ENCODE measurements around the gene BOK.
"Not testable (repeated sequence)": the region's sequence is repeated elsewhere in the genome, so short reads cannot be mapped to it uniquely, and the experiment has no call there.

BOK gene

GRCh38 chr2:241566468-241566867 lies 7.9 kb downstream of the BOK start:
- H3K4me3 ChIP-seq (ENCODE audit: low read length, poor library complexity, severe bottlenecking), result no peak overlapping the region
- no peaks in the 10 kb centered on the region for H3K9me2 ChIP-seq (replicated peaks; ENCODE audit: low read depth, low read length)
- H3K36me3 ChIP-seq (ENCODE audit: insufficient read depth, low read length), result no peaks in the 10 kb centered on the region
- H4K20me1 ChIP-seq (ENCODE audit: insufficient read depth, low read length, poor library complexity, severe bottlenecking), result no peaks in the 10 kb centered on the region
- no peaks in the 10 kb centered on the region for H3K4me1 ChIP-seq (ENCODE audit: insufficient read depth, low read length, poor library complexity, severe bottlenecking)
- no peaks in the 10 kb centered on the region for H3F3A ChIP-seq (ENCODE audit: low read depth)
- H2AFZ ChIP-seq (ENCODE audit: low read length), result no peak overlapping the region
- no peak overlapping the region for H3K4me2 ChIP-seq (ENCODE audit: low read depth, low read length, poor library complexity, severe bottlenecking)
- no peaks in the 10 kb centered on the region for H3K9me3 ChIP-seq (ENCODE audit: insufficient read depth, low read depth, low read length)
- no peak overlapping the region for H3K9ac ChIP-seq (ENCODE audit: low read depth, low read length, poor library complexity, severe bottlenecking)
- no peaks in the 10 kb centered on the region for H3K79me2 ChIP-seq (ENCODE audit: insufficient read depth, low read length)
- no peaks in the 10 kb centered on the region for H3K27me3 ChIP-seq (ENCODE audit: insufficient read depth, low read length, poor library complexity, severe bottlenecking)
- TF ChIP-seq EZH2phosphoT487 (IDR thresholded peaks at IDR 0.05; ENCODE audit: borderline replicate concordance) (no peak), CTCF (conservative IDR thresholded peaks at IDR 0.05; ENCODE audit: low read length) (no peak)

GRCh38 chr2:241567266-241567665 lies 8.7 kb downstream of the BOK start:
- H3K9ac ChIP-seq (ENCODE audit: low read depth, low read length, poor library complexity, severe bottlenecking); H3K4me3 ChIP-seq (ENCODE audit: low read length, poor library complexity, severe bottlenecking); H3K4me1 ChIP-seq (ENCODE audit: insufficient read depth, low read length, poor library complexity, severe bottlenecking); H3K36me3 ChIP-seq (ENCODE audit: insufficient read depth, low read length); H4K20me1 ChIP-seq (ENCODE audit: insufficient read depth, low read length, poor library complexity, severe bottlenecking); H3K9me2 ChIP-seq (replicated peaks; ENCODE audit: low read depth, low read length); H3K79me2 ChIP-seq (ENCODE audit: insufficient read depth, low read length); H3K9me3 ChIP-seq (ENCODE audit: insufficient read depth, low read depth, low read length); H3K4me2 ChIP-seq (ENCODE audit: low read depth, low read length, poor library complexity, severe bottlenecking); H2AFZ ChIP-seq (ENCODE audit: low read length); H3F3A ChIP-seq (ENCODE audit: low read depth); H3K27me3 ChIP-seq (ENCODE audit: insufficient read depth, low read length, poor library complexity, severe bottlenecking): not testable (repeated sequence)

- Histone ChIP-seq H3K9me2 (replicated peaks; ENCODE audit: low read depth, low read length) (no peaks in the 10 kb centered on the region), H3K9me3 (ENCODE audit: insufficient read depth, low read depth, low read length) (no peaks in the 10 kb centered on the region), H3K4me1 (ENCODE audit: insufficient read depth, low read length, poor library complexity, severe bottlenecking) (no peaks in the 10 kb centered on the region), H4K20me1 (ENCODE audit: insufficient read depth, low read length, poor library complexity, severe bottlenecking) (no peaks in the 10 kb centered on the region), H3F3A (ENCODE audit: low read depth) (no peaks in the 10 kb centered on the region), H3K4me3 (ENCODE audit: low read length, poor library complexity, severe bottlenecking) (no peak overlapping the region), H3K27me3 (ENCODE audit: insufficient read depth, low read length, poor library complexity, severe bottlenecking) (no peaks in the 10 kb centered on the region), H3K9ac (ENCODE audit: low read depth, low read length, poor library complexity, severe bottlenecking) (no peak overlapping the region), H3K79me2 (ENCODE audit: insufficient read depth, low read length) (no peaks in the 10 kb centered on the region), H3K4me2 (ENCODE audit: low read depth, low read length, poor library complexity, severe bottlenecking) (no peak overlapping the region), H2AFZ (ENCODE audit: low read length) (no peak overlapping the region), H3K36me3 (ENCODE audit: insufficient read depth, low read length) (no peaks in the 10 kb centered on the region)
- TF ChIP-seq EZH2phosphoT487 (IDR thresholded peaks at IDR 0.05; ENCODE audit: borderline replicate concordance) (no peak), CTCF (conservative IDR thresholded peaks at IDR 0.05; ENCODE audit: low read length) (no peak)
Observed at GRCh38 chr2:241567776-241568175, 9.2 kb downstream of the BOK start.

GRCh38 chr2:241568726-241569125 lies 10.2 kb downstream of the BOK start:
- H3K4me3 ChIP-seq (ENCODE audit: low read length, poor library complexity, severe bottlenecking), result no peak overlapping the region
- TF ChIP-seq CTCF (conservative IDR thresholded peaks at IDR 0.05; ENCODE audit: low read length), result no peak
- no peaks in the 10 kb centered on the region for H3K36me3 ChIP-seq (ENCODE audit: insufficient read depth, low read length)
- no peaks in the 10 kb centered on the region for H3K79me2 ChIP-seq (ENCODE audit: insufficient read depth, low read length)
- H3F3A ChIP-seq (ENCODE audit: low read depth), result no peaks in the 10 kb centered on the region
- H2AFZ ChIP-seq (ENCODE audit: low read length), result no peak overlapping the region
- no peak overlapping the region for H3K4me2 ChIP-seq (ENCODE audit: low read depth, low read length, poor library complexity, severe bottlenecking)
- H3K9me3 ChIP-seq (ENCODE audit: insufficient read depth, low read depth, low read length), result no peaks in the 10 kb centered on the region
- H3K4me1 ChIP-seq (ENCODE audit: insufficient read depth, low read length, poor library complexity, severe bottlenecking), result no peaks in the 10 kb centered on the region
- no peaks in the 10 kb centered on the region for H4K20me1 ChIP-seq (ENCODE audit: insufficient read depth, low read length, poor library complexity, severe bottlenecking)
- no peaks in the 10 kb centered on the region for H3K27me3 ChIP-seq (ENCODE audit: insufficient read depth, low read length, poor library complexity, severe bottlenecking)
- H3K9me2 ChIP-seq (replicated peaks; ENCODE audit: low read depth, low read length), result no peaks in the 10 kb centered on the region
- no peak overlapping the region for H3K9ac ChIP-seq (ENCODE audit: low read depth, low read length, poor library complexity, severe bottlenecking)
